Liver (tissue), 3 donors: ENCODE measurements around the gene TNS3.

Experiments used
- ATF3 ChIP-seq: IDR thresholded peaks from 2 replicates; pipeline ENCODE4 v1.6.1; 2016; ENCODE audit warnings: antibody characterized with exemption
- CTCF ChIP-seq: fragments of 150-350 bp; IDR thresholded peaks from 2 replicates; pipeline ENCODE4 v1.5.1; 2017; ENCODE audit warnings: improper control_type of control experiment, low read depth, low read length; ENCODE audit not compliant: missing input control
- MAX ChIP-seq: IDR thresholded peaks from 2 replicates; pipeline ENCODE4 v1.6.1; 2016; ENCODE audit warnings: antibody characterized with exemption
- RAD21 ChIP-seq, 2 donors: IDR thresholded peaks; 2 replicates each; pipeline ENCODE4 v1.6.1; 2016; ENCODE audit warnings: antibody characterized with exemption in 2 of 2, mild to moderate bottlenecking in 2 of 2
- REST ChIP-seq: IDR thresholded peaks from 2 replicates; pipeline ENCODE4 v1.6.1; 2016; ENCODE audit warnings: antibody characterized with exemption, mild to moderate bottlenecking
- RXRA ChIP-seq, 2 donors: IDR thresholded peaks; 2 replicates each; pipeline ENCODE4 v1.6.1; 2017 to 2018; ENCODE audit warnings: antibody characterized with exemption in 2 of 2, mild to moderate bottlenecking in 1 of 2
- SP1 ChIP-seq: IDR thresholded peaks from 2 replicates; pipeline ENCODE4 v1.6.1; 2018; ENCODE audit warnings: antibody characterized with exemption, mild to moderate bottlenecking
- TAF1 ChIP-seq: conservative IDR thresholded peaks from 2 replicates; pipeline ENCODE4 v1.6.1; 2016; ENCODE audit warnings: antibody characterized with exemption, mild to moderate bottlenecking
- YY1 ChIP-seq: IDR thresholded peaks from 2 replicates; pipeline ENCODE4 v1.6.1; 2016; ENCODE audit warnings: antibody characterized with exemption, mild to moderate bottlenecking
- donor health status: healthy.
- donor health status: healthy.

GRCh38 chr7:47317487-47317886 lies 264.4 kb downstream of the TNS3 start:
- TF ChIP-seq CTCF (no peak), RAD21 (IDR thresholded peaks at IDR 0.05) (no peak), TAF1 (no peak), MAX (no peak), SP1 (no peak), YY1 (no peak), REST (no peak), ATF3 (no peak), RXRA (IDR thresholded peaks at IDR 0.05) (no peak)
